GM21423 (cell line): ENCODE data around the gene SLC41A2.

Source experiments
- ATAC-seq: cut with Tn5 transposase; IDR thresholded peaks from one replicate; pipeline ENCODE4 v1.9.1; 2021; ENCODE audit warnings: mild to moderate bottlenecking, moderate library complexity; ENCODE audit not compliant: unreplicated experiment

Gene SLC41A2

GRCh38 chr12:104930388-104931326 lies 27.4 kb downstream of the SLC41A2 start:
- peak; percentile 86 for ATAC-seq

DNA sequence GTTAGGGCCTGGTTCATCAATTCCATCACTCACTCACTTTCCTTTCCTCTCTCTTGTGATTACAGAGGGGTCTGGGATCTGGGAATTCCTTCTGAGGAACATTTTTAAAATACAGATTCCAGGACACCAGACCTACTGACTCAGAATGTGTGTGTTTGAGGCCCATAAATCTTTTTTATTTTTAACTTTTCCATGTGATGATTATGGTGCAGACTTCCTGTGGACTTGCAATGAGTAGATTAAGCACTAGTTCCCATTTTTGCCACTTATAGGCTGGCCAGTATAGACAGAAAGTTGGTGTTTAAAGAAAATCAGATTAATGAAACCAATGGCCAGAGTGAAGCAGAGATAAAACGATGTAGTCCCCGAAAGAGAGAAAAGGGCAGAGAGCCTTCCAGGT lies 28.1 kb downstream of the SLC41A2 start:
- ATAC-seq: peak; percentile 9

GRCh38 chr12:104929368-104929767 lies 28.7 kb downstream of the SLC41A2 start:
- ATAC-seq: no peak

DNA sequence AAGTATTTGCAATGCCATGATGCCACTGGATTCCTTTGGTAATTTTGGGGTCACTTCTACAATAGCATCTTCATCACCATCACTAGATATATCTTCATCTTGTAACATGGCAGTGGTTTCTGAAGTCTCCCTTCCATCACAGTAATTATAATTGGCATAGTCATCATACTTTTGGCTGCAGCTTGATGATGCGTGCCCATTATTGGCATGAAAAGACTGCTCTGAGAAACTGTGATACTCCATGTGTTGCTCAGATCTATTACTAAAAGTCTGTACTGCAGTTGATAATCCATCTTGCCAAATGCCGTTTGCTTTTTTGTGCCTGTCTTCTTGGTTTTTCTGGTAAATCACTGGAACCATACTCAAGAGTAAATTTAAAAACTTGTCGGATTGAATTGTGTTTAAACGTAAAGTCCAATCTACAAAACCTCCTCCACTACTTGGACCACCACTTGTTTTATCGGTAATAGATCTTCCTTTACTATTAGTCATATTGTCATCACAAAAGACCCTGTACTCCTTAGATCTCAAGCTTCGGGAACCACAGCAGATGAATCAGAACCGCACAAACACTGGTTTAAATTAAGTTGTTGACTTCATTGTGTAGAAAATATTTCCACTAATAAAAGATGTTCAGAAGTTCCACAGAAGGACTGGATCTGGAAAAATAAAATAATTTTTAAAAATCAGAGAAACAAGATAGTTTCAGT lies 29.9 kb downstream of the SLC41A2 start:
- ATAC-seq: no peak

- no peak for ATAC-seq
These were observed 32.6 kb downstream of the SLC41A2 start for GRCh38 chr12:104925501-104925900.

GRCh38 chr12:104921340-104921739 lies 36.8 kb downstream of the SLC41A2 start:
- ATAC-seq: no peak

GRCh38 chr12:104911942-104912341 lies 46.1 kb downstream of the SLC41A2 start:
- ATAC-seq: no peak

DNA sequence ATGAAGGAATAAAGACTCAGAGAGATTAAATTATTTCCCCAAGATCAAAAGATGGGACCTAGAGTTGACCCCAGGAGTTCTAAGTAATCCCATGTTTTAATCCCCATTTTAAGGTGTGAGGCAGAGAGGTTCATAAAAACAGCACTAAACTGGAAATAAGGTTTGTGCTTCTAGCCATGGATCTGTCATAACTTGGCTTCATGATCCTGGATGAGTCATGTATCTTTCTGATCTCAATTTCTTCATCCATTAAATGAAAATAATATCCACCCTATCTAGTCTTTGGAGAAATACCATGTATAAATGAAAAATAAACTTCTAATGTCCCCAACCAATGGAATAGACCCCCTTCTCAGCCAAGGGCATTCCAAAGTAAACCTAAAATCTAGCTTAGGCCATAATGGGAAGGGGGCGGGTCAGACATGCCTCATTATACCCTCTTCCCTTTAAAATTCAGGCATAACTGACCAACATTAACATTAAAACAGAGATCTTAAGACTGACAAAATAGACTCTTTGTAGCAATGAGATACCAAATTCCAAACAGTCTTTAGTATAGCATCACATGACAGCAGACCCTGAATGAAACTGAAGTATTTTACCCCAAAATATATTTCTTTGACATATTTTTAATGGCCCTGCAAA lies 47.8 kb downstream of the SLC41A2 start:
- ATAC-seq: no peak

DNA sequence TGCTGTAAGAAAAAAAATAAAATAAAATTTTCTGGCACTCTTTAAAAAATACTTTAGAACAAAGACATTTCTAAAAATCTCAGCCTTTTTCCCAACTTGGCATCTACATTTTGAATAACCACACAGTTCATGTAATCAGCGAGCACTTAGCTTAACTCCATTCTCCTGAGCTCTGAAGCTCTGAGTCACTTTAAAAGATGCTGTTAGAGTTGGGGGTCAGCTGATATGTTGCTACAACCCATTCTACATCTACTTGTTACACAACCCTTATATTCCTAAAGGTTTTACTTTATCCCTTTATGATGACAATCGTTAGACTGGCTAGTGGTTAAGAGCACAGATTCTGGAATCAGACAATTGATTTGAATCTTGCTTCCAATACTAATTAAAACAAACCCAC lies 48.3 kb downstream of the SLC41A2 start:
- no peak for ATAC-seq
